Lower leg skin (tissue), 3 donors: ENCODE data around the gene GOLPH3.

ENCODE experiments used
- CTCF ChIP-seq, 3 donors: fragments of 450-650 bp; IDR thresholded peaks; one replicate each; pipeline ENCODE4 v1.5.1; 2016; ENCODE audit warnings: antibody characterized with exemption in 3 of 3, mild to moderate bottlenecking in 3 of 3, moderate library complexity in 2 of 3
- POLR2A ChIP-seq, 2 donors: fragments of 450-650 bp; IDR thresholded peaks; one replicate each; pipeline ENCODE4 v1.6.1; 2016 to 2017; ENCODE audit warnings: antibody characterized with exemption in 2 of 2, mild to moderate bottlenecking in 1 of 2, moderate library complexity in 1 of 2

GRCh38 chr5:32116574-32117313, 57.4 kb downstream of the GOLPH3 start:
- no peak for TF ChIP-seq CTCF (IDR thresholded peaks at IDR 0.05)
- no peak for TF ChIP-seq POLR2A (IDR thresholded peaks at IDR 0.05)
